WTC11 (cell line): ENCODE measurements around the gene HBA2. TPM values are rescaled to one million over a fixed set of nuclear protein-coding genes. Genes with fewer than 3 reads are reported as not detected.
"Not testable (repeated sequence)": the region's sequence is repeated elsewhere in the genome, so short reads cannot be mapped to it uniquely, and the experiment has no call there.

Source experiments
- ATAC-seq: fragments of 200-7000 bp; cut with Tn5 transposase; 2 replicates; pipeline ENCODE4 v1.10.0; 2021; ENCODE audit warnings: mild to moderate bottlenecking, moderate library complexity
- CTCF ChIA-PET: fragments of 300-600 bp; sonication (Branson Sonifier 250); formaldehyde crosslinking; loops from one replicate; lab custom pipeline; 2021; ENCODE audit warnings: antibody characterized with exemption; lab: Charles Lee
- POLR2A ChIA-PET: fragments of 350-600 bp; sonication (Branson Sonifier 250); formaldehyde crosslinking; loops from one replicate; lab custom pipeline; 2021; ENCODE audit warnings: antibody characterized with exemption; lab: Charles Lee
- DNase-seq: peaks from one replicate; pipeline ENCODE4 v3.0.0; 2021; ENCODE audit warnings: low spot score
- H3K27ac Mint-ChIP-seq: 2 replicates; pipeline ENCODE4 v1.8.0; 2021; ENCODE audit warnings: mixed read lengths
- H3K27me3 Mint-ChIP-seq: 2 replicates; pipeline ENCODE4 v1.8.0; 2021; ENCODE audit warnings: low read depth, mild to moderate bottlenecking, moderate library complexity, mixed read lengths
- H3K36me3 Mint-ChIP-seq: 2 replicates; pipeline ENCODE4 v1.8.0; 2021; ENCODE audit warnings: mixed read lengths
- H3K4me1 Mint-ChIP-seq: 2 replicates; pipeline ENCODE4 v1.8.0; 2022; ENCODE audit warnings: mixed read lengths
- H3K4me3 Mint-ChIP-seq: 2 replicates; pipeline ENCODE4 v1.8.0; 2021; ENCODE audit warnings: mild to moderate bottlenecking, moderate library complexity, mixed read lengths
- H3K9me3 Mint-ChIP-seq: 2 replicates; pipeline ENCODE4 v1.8.0; 2021; ENCODE audit warnings: mixed read lengths
- CTCF ChIP-seq: fragments of 200-600 bp; IDR thresholded peaks from 2 replicates; pipeline ENCODE4 v1.8.0; 2022; ENCODE audit warnings: antibody characterized with exemption
- ELF4 ChIP-seq: sonication (generic); formaldehyde crosslinking; IDR thresholded peaks from 2 replicates; pipeline ENCODE4 v1.8.1; 2022; ENCODE audit warnings: low read depth, mild to moderate bottlenecking, moderate library complexity, missing genetic modification reagents
- IRF1 ChIP-seq: sonication (generic); formaldehyde crosslinking; IDR thresholded peaks from 2 replicates; pipeline ENCODE4 v1.8.0; 2023; ENCODE audit warnings: missing genetic modification reagents
- ZNF138 ChIP-seq: sonication (generic); formaldehyde crosslinking; conservative IDR thresholded peaks from 2 replicates; pipeline ENCODE4 v1.8.1; 2022; ENCODE audit warnings: mild to moderate bottlenecking, moderate library complexity, missing genetic modification reagents
- total RNA-seq: library from RNA; stranded (reverse); gene quantifications from 3 replicates; pipeline ENCODE4 v1.2.3, GENCODE V29; 2021
- TF ChIP-seq, protein P1 (sequence below): sonication (generic); formaldehyde crosslinking; IDR thresholded peaks from 2 replicates; pipeline ENCODE4 v1.8.1; 2023; ENCODE audit warnings: mild to moderate bottlenecking, moderate library complexity, missing genetic modification reagents

The HBA2 gene
- total RNA-seq, 1 experiment from 2014 or later = 2.4 TPM

- H3K27ac Mint-ChIP-seq = no peak overlapping the region
- H3K4me1 Mint-ChIP-seq = peaks cover 21% of the 10 kb centered on the region
- H3K4me3 Mint-ChIP-seq = peak overlapping the region; percentile 39
- CTCF ChIA-PET = interaction anchor here (0.6 to 1.4 kb wide), 3 partner anchors 60 to 78 kb away, joined by 3 to 4 read pairs (median 3); no protein-coding TSS in a partner anchor
- DNase-seq = no peak
- TF ChIP-seq, protein P1, sequence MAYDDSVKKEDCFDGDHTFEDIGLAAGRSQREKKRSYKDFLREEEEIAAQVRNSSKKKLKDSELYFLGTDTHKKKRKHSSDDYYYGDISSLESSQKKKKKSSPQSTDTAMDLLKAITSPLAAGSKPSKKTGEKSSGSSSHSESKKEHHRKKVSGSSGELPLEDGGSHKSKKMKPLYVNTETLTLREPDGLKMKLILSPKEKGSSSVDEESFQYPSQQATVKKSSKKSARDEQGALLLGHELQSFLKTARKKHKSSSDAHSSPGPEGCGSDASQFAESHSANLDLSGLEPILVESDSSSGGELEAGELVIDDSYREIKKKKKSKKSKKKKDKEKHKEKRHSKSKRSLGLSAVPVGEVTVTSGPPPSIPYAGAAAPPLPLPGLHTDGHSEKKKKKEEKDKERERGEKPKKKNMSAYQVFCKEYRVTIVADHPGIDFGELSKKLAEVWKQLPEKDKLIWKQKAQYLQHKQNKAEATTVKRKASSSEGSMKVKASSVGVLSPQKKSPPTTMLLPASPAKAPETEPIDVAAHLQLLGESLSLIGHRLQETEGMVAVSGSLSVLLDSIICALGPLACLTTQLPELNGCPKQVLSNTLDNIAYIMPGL = no peak
- no peak for TF ChIP-seq IRF1
- peaks cover 86% of the 10 kb centered on the region for H3K27me3 Mint-ChIP-seq
- H3K9me3 Mint-ChIP-seq = no peaks in the 10 kb centered on the region
- ATAC-seq = no peak
- no peaks in the 10 kb centered on the region for H3K36me3 Mint-ChIP-seq
- POLR2A ChIA-PET = no interaction called here
Observed at GRCh38 chr16:175011-175949, 2.6 kb downstream of the HBA2 start.

- Mint-ChIP-seq H3K27me3 (peaks cover 83% of the 10 kb centered on the region), H3K4me1 (peaks cover 16% of the 10 kb centered on the region), H3K4me3 (peak overlapping the region; percentile 52)
- CTCF ChIA-PET = interaction anchor here (1.2 to 1.4 kb wide), 2 partner anchors 69 to 79 kb away, joined by 3 to 4 read pairs; no protein-coding TSS in a partner anchor
- H3K36me3 Mint-ChIP-seq, DNase-seq, H3K27ac Mint-ChIP-seq, H3K9me3 Mint-ChIP-seq, POLR2A ChIA-PET: not testable (repeated sequence)
- ATAC-seq = peak; percentile 27
Observed at GRCh38 chr16:176006-176405, 3.3 kb downstream of the HBA2 start.

GRCh38 chr16:176477-177382, 4.1 kb downstream of the HBA2 start, which contains the start of gene HBA1:
TSS of gene HBA1 (plus strand) at chr16:176680. CDS start at chr16:176717, 37 bp downstream.
- H3K27ac Mint-ChIP-seq, POLR2A ChIA-PET, DNase-seq, H3K9me3 Mint-ChIP-seq, H3K36me3 Mint-ChIP-seq: not testable (repeated sequence)
- CTCF ChIA-PET = interaction anchor here (0.9 to 1.8 kb wide), 4 partner anchors 59 to 111 kb away, joined by 3 to 6 read pairs (median 3); no protein-coding TSS in a partner anchor
- peaks cover 77% of the 10 kb centered on the region for H3K27me3 Mint-ChIP-seq
- peak; percentile 15 for ATAC-seq
- peak within 1 kb of the TSS; percentile 52 for H3K4me3 Mint-ChIP-seq
- peaks cover 15% of the 10 kb centered on the region for H3K4me1 Mint-ChIP-seq

DNA sequence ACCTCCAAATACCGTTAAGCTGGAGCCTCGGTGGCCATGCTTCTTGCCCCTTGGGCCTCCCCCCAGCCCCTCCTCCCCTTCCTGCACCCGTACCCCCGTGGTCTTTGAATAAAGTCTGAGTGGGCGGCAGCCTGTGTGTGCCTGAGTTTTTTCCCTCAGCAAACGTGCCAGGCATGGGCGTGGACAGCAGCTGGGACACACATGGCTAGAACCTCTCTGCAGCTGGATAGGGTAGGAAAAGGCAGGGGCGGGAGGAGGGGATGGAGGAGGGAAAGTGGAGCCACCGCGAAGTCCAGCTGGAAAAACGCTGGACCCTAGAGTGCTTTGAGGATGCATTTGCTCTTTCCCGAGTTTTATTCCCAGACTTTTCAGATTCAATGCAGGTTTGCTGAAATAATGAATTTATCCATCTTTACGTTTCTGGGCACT, 4.7 kb downstream of the HBA2 start:
- peaks cover 13% of the 10 kb centered on the region for H3K4me1 Mint-ChIP-seq
- peak overlapping the region; percentile 28 for H3K4me3 Mint-ChIP-seq
- no peaks in the 10 kb centered on the region for H3K9me3 Mint-ChIP-seq
- ChIA-PET POLR2A (no interaction called here), CTCF (interaction anchor here (0.9 to 1.8 kb wide), 4 partner anchors 60 to 112 kb away, joined by 3 to 6 read pairs (median 3); no protein-coding TSS in a partner anchor)
- DNase-seq = no peak
- H3K27ac Mint-ChIP-seq = no peak overlapping the region
- ATAC-seq = no peak
- no peaks in the 10 kb centered on the region for H3K36me3 Mint-ChIP-seq
- H3K27me3 Mint-ChIP-seq = peaks cover 73% of the 10 kb centered on the region
- TF ChIP-seq CTCF (no peak), ZNF138 (no peak), ELF4 (CRISPR knock-in tag) (no peak)
